KOPT-K1 (cell line): Measurements from ENCODE around the gene CHGA.

Source experiments
- H3K27ac ChIP-seq: fragments of 200-600 bp; sonication (generic); 2 replicates; pipeline ENCODE4 v1.5.1; 2016; ENCODE audit warnings: antibody characterized with exemption, mild to moderate bottlenecking, low read depth, low read length; ENCODE audit not compliant: poor library complexity, severe bottlenecking
- H3K36me3 ChIP-seq: fragments of 200-600 bp; sonication (generic); 2 replicates; pipeline ENCODE4 v1.5.1; 2017; ENCODE audit warnings: antibody characterized with exemption, mild to moderate bottlenecking, low read length, moderate library complexity; ENCODE audit not compliant: insufficient read depth
- H3K9me3 ChIP-seq: fragments of 200-600 bp; sonication (generic); 2 replicates; pipeline ENCODE4 v1.5.1; 2017; ENCODE audit warnings: antibody characterized with exemption, low read length, mild to moderate bottlenecking; ENCODE audit not compliant: insufficient read depth, poor library complexity, severe bottlenecking

Gene CHGA

GRCh38 chr14:92932448-92933395 lies 9.8 kb downstream of the CHGA start:
- H3K36me3 ChIP-seq, result peaks cover 11% of the 10 kb centered on the region; the same call in 1 of the 2 replicates
- H3K9me3 ChIP-seq, result no peaks in the 10 kb centered on the region
- H3K27ac ChIP-seq, result no peak overlapping the region

GRCh38 chr14:92933481-92933880 lies 10.5 kb downstream of the CHGA start:
- Histone ChIP-seq H3K36me3 (peaks cover 11% of the 10 kb centered on the region; the same call in 1 of the 2 replicates), H3K9me3 (no peaks in the 10 kb centered on the region), H3K27ac (no peak overlapping the region)

DNA sequence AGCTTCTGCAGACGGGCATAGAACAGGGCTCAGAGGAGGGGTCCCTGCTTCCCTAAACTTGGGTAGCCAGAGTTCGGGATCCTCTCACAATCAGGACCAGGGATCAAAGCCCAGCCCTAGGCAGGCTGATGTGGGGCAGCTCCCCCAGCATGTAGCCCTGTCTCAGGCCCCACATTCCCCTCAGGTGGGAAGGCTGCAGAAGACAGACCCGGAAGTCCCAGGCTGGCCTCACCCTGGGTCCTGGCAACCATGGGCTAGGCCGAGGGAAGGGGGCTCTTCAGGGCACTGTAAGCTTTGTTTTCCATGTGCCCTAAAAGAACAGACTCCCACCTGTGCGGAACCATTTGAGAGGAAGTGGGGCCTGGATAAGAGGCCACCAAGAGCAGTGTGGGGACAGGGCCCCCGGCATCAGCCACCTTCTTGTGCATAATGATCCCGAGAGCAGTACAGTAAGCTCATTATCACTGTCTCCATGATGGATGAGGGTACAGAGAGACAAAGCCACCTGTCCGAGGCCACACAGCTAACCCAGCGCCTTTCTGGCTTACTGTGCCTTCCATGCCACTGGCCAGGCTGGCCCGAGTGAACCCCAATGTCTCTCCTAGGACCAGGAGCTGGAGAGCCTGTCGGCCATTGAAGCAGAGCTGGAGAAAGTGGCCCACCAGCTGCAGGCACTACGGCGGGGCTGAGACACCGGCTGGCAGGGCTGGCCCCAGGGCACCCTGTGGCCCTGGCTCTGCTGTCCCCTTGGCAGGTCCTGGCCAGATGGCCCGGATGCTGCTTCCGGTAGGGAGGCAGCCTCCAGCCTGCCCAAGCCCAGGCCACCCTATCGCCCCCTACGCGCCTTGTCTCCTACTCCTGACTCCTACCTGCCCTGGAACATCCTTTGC lies 11.5 kb downstream of the CHGA start:
- Histone ChIP-seq H3K36me3 (peaks cover 11% of the 10 kb centered on the region; the same call in 1 of the 2 replicates), H3K9me3 (no peaks in the 10 kb centered on the region), H3K27ac (no peak overlapping the region)

DNA sequence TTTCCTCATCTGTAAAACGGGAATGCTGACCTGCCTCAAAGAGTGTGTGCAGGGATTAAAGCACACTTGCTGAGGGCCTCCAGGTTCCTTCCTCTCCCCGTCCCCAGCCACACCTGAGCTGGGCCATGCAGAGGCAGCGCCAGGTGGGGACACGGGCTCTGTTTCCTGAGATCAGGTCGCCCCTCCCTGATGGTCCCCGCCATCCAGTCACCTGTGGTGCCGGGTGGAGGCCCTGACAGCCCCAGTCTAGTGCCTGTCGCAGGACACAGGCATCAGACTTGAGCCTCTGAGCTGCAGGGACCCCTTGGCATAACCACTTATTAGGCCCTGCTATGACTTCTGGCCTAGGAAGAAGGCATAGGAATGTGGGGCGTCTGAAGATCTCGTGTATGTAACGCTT lies 12.5 kb downstream of the CHGA start:
- Histone ChIP-seq H3K9me3 (no peaks in the 10 kb centered on the region), H3K36me3 (peaks cover 18% of the 10 kb centered on the region; the same call in 1 of the 2 replicates), H3K27ac (no peak overlapping the region)

GRCh38 chr14:92936085-92936484 lies 13.1 kb downstream of the CHGA start:
- H3K9me3 ChIP-seq, result no peaks in the 10 kb centered on the region
- H3K27ac ChIP-seq, result no peak overlapping the region
- H3K36me3 ChIP-seq, result peaks cover 20% of the 10 kb centered on the region; the same call in 1 of the 2 replicates

DNA sequence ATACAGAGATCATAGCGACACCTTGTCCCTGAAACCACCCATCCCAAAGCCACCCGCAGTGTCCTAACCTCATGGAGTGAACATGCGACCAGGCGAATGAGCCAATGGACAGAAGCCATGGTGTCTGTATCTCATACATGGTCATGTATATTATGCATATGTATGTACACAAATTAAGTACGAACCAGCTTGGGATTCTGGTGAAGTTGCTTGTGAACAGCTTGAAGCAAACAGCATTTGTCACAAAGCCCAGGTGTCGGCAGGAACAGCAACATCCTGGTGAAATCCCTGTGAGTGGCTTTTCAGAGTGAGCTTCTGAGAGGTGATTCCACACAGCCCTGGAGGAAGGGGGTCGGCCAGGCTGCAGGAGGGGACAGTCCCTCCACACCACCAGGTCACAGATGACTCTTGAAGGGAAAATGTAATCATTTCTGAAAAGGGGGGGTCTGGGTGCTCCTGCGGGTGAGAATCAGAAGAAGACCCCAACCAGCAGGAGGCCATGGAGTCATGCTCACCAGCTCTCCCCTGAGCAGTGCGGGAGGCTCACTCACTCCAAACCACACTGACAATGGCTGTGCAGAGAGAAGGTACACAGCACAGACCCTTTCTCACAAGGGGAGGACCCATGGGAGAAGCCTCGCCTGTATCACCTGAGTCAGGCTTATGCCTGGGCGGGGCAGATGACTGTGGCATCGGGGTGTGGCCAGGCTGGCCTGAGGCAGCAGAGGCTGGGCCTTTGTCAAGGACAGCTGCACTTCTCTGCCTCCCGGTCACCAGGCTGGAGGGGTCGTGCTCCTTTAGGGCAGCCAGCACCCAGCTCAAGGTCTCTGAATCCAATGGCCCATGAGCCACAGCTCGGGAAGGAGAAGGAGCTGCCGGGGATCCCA lies 14.3 kb downstream of the CHGA start:
- no peaks in the 10 kb centered on the region for H3K9me3 ChIP-seq
- H3K27ac ChIP-seq, result no peak overlapping the region
- H3K36me3 ChIP-seq, result peaks cover 32% of the 10 kb centered on the region; the same call in 1 of the 2 replicates

DNA sequence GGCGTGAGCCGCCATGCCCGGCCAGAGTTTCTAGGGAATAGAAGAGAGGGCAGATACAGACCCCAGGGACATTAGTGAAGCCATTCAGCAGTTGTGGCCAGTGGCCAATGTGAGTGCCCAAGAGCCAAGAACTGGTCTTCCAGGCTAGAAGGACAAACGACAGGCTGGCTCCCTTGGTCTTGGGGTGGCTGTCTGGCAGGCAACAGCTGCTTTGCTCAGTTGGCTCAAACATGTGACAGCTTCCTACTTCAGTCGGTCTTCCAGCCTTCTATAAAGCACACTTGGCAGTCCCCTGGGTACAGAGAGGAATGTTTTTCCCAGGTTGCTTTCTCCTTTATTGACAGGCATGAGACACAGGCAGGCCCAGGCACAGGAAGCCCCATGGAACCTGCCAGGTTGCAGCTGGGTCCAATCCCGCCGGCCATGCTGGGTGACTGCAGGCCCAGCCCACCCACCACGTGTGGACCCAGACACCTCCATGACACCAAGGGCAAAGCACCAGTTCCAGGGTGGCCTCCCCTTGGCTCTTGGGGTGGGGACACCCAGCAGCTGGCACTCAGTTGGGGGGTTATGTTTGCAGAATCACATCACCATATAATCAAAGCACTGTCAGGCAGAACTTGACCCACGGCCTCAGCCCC lies 15.4 kb downstream of the CHGA start:
- Histone ChIP-seq H3K27ac (no peak overlapping the region), H3K36me3 (peaks cover 42% of the 10 kb centered on the region; the same call in 1 of the 2 replicates), H3K9me3 (no peaks in the 10 kb centered on the region)

DNA sequence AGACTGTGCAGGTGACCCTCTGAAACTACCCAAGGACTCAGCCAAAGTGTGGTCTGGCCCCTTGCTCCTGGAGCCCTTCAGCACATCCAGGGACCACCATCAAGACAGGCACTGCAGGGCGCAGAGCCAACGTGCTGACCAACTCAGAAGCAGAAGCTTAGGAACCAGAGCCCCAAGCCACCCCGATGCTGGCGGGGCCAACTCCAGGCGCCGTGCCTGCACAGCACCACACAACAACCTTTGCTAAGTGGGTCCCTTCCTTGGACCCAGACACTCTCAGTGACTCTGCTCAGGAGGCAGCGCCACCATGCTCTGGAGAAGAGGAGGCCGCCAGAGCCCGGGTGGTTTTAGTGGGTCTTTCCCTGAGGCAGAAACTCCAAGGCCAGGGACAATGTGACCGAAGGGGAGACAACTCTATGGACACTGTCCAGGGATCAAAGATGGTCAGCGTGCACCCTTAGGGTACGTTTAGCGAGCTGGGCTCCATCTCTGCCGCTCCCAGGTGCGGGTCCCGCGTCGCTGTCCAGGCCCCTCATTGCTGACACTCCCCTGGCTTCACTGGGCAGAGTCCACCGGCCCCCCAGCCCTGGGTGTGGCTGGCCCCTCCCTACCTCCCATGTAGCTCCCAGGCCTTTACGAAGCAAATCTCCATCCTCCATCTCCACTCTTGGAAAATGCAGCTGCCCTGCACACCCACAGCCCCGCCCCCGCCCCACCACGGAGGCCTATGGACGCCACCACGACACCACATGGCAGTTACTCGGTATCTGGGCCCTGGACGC lies 16.1 kb downstream of the CHGA start:
- H3K36me3 ChIP-seq, result peaks cover 48% of the 10 kb centered on the region; the same call in 1 of the 2 replicates
- H3K27ac ChIP-seq, result no peak overlapping the region
- H3K9me3 ChIP-seq, result no peaks in the 10 kb centered on the region

DNA sequence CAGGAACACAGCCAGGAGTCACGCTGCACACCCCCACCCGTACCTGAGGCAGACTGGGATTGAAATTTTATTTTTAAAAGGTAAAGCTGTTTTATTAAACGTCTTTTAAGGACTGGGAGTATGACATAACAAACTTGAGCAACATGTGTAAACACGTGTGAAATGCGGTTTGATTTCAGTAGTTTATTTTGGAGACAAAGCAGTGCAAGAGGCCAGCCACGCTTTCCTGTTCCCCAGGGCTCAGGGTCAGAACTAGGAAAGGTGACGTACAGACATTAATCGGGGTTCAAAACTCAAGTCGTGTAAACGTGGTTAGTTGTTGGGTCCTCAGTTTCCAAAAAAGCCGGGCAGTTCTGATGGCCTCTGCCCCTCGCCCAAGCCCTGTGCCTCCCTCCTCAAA lies 16.7 kb downstream of the CHGA start:
- Histone ChIP-seq H3K27ac (no peak overlapping the region), H3K36me3 (peaks cover 54% of the 10 kb centered on the region; the same call in 1 of the 2 replicates), H3K9me3 (no peaks in the 10 kb centered on the region)

GRCh38 chr14:92940543-92940942 lies 17.6 kb downstream of the CHGA start:
- Histone ChIP-seq H3K27ac (no peak overlapping the region), H3K36me3 (peaks cover 62% of the 10 kb centered on the region; the same call in 1 of the 2 replicates), H3K9me3 (no peaks in the 10 kb centered on the region)

DNA sequence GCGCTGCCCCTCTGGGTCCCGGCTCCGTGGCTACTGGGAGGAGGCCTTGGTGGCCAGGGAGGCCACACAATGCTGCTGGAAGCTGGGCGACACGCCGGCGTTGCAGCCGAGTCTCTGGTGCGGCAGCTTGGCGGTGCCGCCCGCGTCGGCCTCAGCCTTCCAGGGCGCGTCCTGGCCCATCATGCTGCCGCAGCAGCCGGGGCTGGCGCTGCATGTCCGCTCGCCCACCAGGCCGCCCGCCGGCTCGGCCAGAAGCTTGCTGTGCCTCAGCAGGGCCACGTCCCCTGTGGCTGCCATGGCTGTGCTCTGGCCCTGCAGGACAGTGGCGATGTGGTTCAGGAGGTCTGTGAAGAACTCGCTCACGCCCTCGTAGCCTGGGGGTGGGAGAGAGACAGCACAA lies 18.6 kb downstream of the CHGA start:
- H3K36me3 ChIP-seq, result peaks cover 72% of the 10 kb centered on the region; the same call in 1 of the 2 replicates
- no peak overlapping the region for H3K27ac ChIP-seq

GRCh38 chr14:92942136-92942535 lies 19.2 kb downstream of the CHGA start:
- peaks cover 73% of the 10 kb centered on the region; the same call in 1 of the 2 replicates for H3K36me3 ChIP-seq

More for the DNA sequence above, 18.6 kb downstream of the CHGA start:
- H3K9me3 ChIP-seq, result no peaks in the 10 kb centered on the region

DNA sequence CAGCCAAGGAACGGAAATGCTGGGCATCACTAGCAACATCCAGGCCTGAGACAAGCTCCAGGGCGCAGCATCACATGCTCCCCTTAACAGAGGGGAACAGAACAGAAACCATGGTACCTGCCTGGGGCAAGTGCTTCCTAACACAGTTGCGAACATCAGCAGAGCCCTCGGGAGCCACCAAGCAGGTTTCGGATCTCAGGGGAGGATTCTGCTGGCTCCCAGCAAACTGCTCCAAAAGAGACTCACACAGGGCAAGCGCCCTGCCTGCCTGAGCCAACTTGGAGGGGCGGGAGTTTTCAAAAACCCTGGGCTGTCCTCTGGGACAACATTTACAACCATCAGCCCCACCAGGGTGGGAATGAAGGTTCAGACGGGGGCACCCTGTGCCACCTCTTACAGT lies 19.6 kb downstream of the CHGA start:
- Histone ChIP-seq H3K9me3 (no peaks in the 10 kb centered on the region), H3K27ac (no peak overlapping the region), H3K36me3 (peaks cover 73% of the 10 kb centered on the region)

More at GRCh38 chr14:92942136-92942535, 19.2 kb downstream of the CHGA start:
- Histone ChIP-seq H3K9me3 (no peaks in the 10 kb centered on the region), H3K27ac (no peak overlapping the region)
